GM12864 (cell line): ENCODE results near the gene KLHL25.

Source experiments
- DNase-seq: peaks from one replicate; pipeline ENCODE4 v3.0.0-alpha.2; 2011; ENCODE audit warnings: low read depth
- H3K4me3 ChIP-seq: 2 replicates; pipeline ENCODE4 v1.5.1; 2011; ENCODE audit warnings: mild to moderate bottlenecking, low read depth, low read length, control low read depth
- CTCF ChIP-seq: IDR thresholded peaks from 2 replicates; pipeline ENCODE4 v1.5.1; 2011; ENCODE audit warnings: low read depth, mild to moderate bottlenecking, moderate library complexity, low read length, control low read depth, inconsistent platforms; ENCODE audit errors: missing control alignments

Gene KLHL25

GRCh38 chr15:85785887-85786780 lies 8.6 kb downstream of the KLHL25 start:
- DNase-seq, result no peak
- no peak overlapping the region for H3K4me3 ChIP-seq
- TF ChIP-seq CTCF, result no peak

GRCh38 chr15:85782064-85782463 lies 12.7 kb downstream of the KLHL25 start:
- no peak for DNase-seq
- no peak for TF ChIP-seq CTCF
- no peak overlapping the region for H3K4me3 ChIP-seq

- H3K4me3 ChIP-seq, result no peak overlapping the region
- DNase-seq, result no peak
- TF ChIP-seq CTCF, result no peak
Observed at GRCh38 chr15:85781099-85781498, 13.6 kb downstream of the KLHL25 start.

- no peak for TF ChIP-seq CTCF
- H3K4me3 ChIP-seq, result no peak overlapping the region
- no peak for DNase-seq
Observed at GRCh38 chr15:85780225-85780985, 14.3 kb downstream of the KLHL25 start.

- DNase-seq, result no peak
- H3K4me3 ChIP-seq, result no peak overlapping the region
- no peak for TF ChIP-seq CTCF
Observed at GRCh38 chr15:85779249-85779648, 15.5 kb downstream of the KLHL25 start.

GRCh38 chr15:85778107-85778776 lies 16.5 kb downstream of the KLHL25 start:
- no peak overlapping the region for H3K4me3 ChIP-seq
- no peak for DNase-seq
- no peak for TF ChIP-seq CTCF
